SU-DHL-6 (cell line): ENCODE measurements around the gene AKNA.

Experiments
- H2AFZ ChIP-seq: fragments of 200-600 bp; sonication (generic); 2 replicates; pipeline ENCODE4 v1.6.1; 2014; ENCODE audit warnings: low read depth, mild to moderate bottlenecking, moderate library complexity, mixed read lengths, antibody characterized with exemption, low read length; ENCODE audit not compliant: severe bottlenecking
- H3F3A ChIP-seq: fragments of 200-600 bp; shearing (Covaris generic); 2 replicates; pipeline ENCODE4 v1.6.0; 2016; ENCODE audit warnings: antibody characterized with exemption, mild to moderate bottlenecking; ENCODE audit not compliant: insufficient read depth
- H3K27ac ChIP-seq: fragments of 200-600 bp; sonication (generic); 2 replicates; pipeline ENCODE4 v1.5.1; 2016; ENCODE audit warnings: low read depth, mild to moderate bottlenecking, low read length, moderate library complexity, mixed read lengths
- H3K27me3 ChIP-seq: fragments of 200-600 bp; sonication (generic), shearing (Covaris generic); 2 replicates; pipeline ENCODE4 v1.6.0; 2014; ENCODE audit warnings: mild to moderate bottlenecking, low read length
- H3K36me3 ChIP-seq: fragments of 200-600 bp; sonication (generic); 2 replicates; pipeline ENCODE4 v1.6.1; 2014; ENCODE audit warnings: mild to moderate bottlenecking, low read length, mixed read lengths
- H3K4me2 ChIP-seq: fragments of 300-600, 200-600 bp; shearing (Covaris generic), sonication (generic); 2 replicates; pipeline ENCODE4 v1.6.0; 2014; ENCODE audit warnings: low read length, low read depth, mild to moderate bottlenecking; ENCODE audit not compliant: poor library complexity, severe bottlenecking
- H3K4me3 ChIP-seq: fragments of 200-600 bp; sonication (generic); 2 replicates; pipeline ENCODE4 v1.5.1; 2014; ENCODE audit warnings: antibody characterized with exemption, low read length, mild to moderate bottlenecking, mixed read lengths; ENCODE audit not compliant: insufficient read depth, poor library complexity, severe bottlenecking
- H3K79me2 ChIP-seq: fragments of 200-600 bp; sonication (generic); 2 replicates; pipeline ENCODE4 v1.6.1; 2014; ENCODE audit warnings: mild to moderate bottlenecking, low read length, moderate library complexity; ENCODE audit not compliant: insufficient read depth
- H3K9ac ChIP-seq: fragments of 200-600 bp; sonication (generic); 2 replicates; pipeline ENCODE4 v1.7.0; 2014; ENCODE audit warnings: mild to moderate bottlenecking, low read length
- H3K9me2 ChIP-seq: fragments of 200-600 bp; sonication (generic); replicated peaks from 2 replicates; pipeline ENCODE4 v1.6.1; 2014; ENCODE audit warnings: low read length; ENCODE audit not compliant: insufficient read depth
- H3K9me3 ChIP-seq: fragments of 200-600 bp; sonication (generic); 2 replicates; pipeline ENCODE4 v1.6.1; 2014; ENCODE audit warnings: low read length, mixed read lengths; ENCODE audit not compliant: insufficient read depth
- H4K20me1 ChIP-seq: fragments of 200-600 bp; sonication (generic); 2 replicates; pipeline ENCODE4 v1.6.1; 2014; ENCODE audit warnings: low read depth, mild to moderate bottlenecking, antibody characterized with exemption, low read length, moderate library complexity, mixed read lengths
- EZH2phosphoT487 ChIP-seq: fragments of 200-600 bp; sonication (generic), shearing (Covaris generic); conservative IDR thresholded peaks from 2 replicates; pipeline ENCODE4 v1.6.1; 2018; ENCODE audit warnings: mild to moderate bottlenecking, antibody characterized with exemption, low read length, moderate library complexity, mixed read lengths
- TF ChIP-seq, protein P1 (sequence below): fragments of 200-600 bp; sonication (generic); IDR thresholded peaks from one replicate; pipeline ENCODE4 v1.5.1; 2017; ENCODE audit warnings: antibody characterized with exemption, mild to moderate bottlenecking, low read length, moderate library complexity; ENCODE audit not compliant: insufficient read depth, poor library complexity, severe bottlenecking

The AKNA gene

GRCh38 chr9:114429488-114429887 lies 41.7 kb upstream of the AKNA start:
- Histone ChIP-seq H3K79me2 (no peaks in the 10 kb centered on the region), H3K9me2 (no peaks in the 10 kb centered on the region), H4K20me1 (no peaks in the 10 kb centered on the region), H3K27me3 (no peaks in the 10 kb centered on the region), H3K36me3 (no peaks in the 10 kb centered on the region), H3K9me3 (no peaks in the 10 kb centered on the region), H3F3A (no peaks in the 10 kb centered on the region), H3K27ac (no peak overlapping the region), H2AFZ (no peak overlapping the region), H3K9ac (no peak overlapping the region), H3K4me3 (no peak overlapping the region), H3K4me2 (no peak overlapping the region)
- TF ChIP-seq EZH2phosphoT487 = no peak
- TF ChIP-seq, protein P1, sequence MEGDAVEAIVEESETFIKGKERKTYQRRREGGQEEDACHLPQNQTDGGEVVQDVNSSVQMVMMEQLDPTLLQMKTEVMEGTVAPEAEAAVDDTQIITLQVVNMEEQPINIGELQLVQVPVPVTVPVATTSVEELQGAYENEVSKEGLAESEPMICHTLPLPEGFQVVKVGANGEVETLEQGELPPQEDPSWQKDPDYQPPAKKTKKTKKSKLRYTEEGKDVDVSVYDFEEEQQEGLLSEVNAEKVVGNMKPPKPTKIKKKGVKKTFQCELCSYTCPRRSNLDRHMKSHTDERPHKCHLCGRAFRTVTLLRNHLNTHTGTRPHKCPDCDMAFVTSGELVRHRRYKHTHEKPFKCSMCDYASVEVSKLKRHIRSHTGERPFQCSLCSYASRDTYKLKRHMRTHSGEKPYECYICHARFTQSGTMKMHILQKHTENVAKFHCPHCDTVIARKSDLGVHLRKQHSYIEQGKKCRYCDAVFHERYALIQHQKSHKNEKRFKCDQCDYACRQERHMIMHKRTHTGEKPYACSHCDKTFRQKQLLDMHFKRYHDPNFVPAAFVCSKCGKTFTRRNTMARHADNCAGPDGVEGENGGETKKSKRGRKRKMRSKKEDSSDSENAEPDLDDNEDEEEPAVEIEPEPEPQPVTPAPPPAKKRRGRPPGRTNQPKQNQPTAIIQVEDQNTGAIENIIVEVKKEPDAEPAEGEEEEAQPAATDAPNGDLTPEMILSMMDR = no peak

GRCh38 chr9:114428466-114428865 lies 40.7 kb upstream of the AKNA start:
- Histone ChIP-seq H3K9ac (no peak overlapping the region), H3K9me3 (no peaks in the 10 kb centered on the region), H4K20me1 (no peaks in the 10 kb centered on the region), H3K79me2 (no peaks in the 10 kb centered on the region), H3K27ac (no peak overlapping the region), H3K27me3 (no peaks in the 10 kb centered on the region), H3K9me2 (no peaks in the 10 kb centered on the region), H3K4me2 (no peak overlapping the region), H2AFZ (no peak overlapping the region), H3K4me3 (no peak overlapping the region), H3K36me3 (no peaks in the 10 kb centered on the region), H3F3A (no peaks in the 10 kb centered on the region)
- TF ChIP-seq, protein P1 = no peak
- TF ChIP-seq EZH2phosphoT487 = no peak

- H3K27ac ChIP-seq = no peak overlapping the region
- no peak overlapping the region for H3K9ac ChIP-seq
- H3K9me3 ChIP-seq = no peaks in the 10 kb centered on the region
- H3F3A ChIP-seq = no peaks in the 10 kb centered on the region
- H2AFZ ChIP-seq = no peak overlapping the region
- no peak for TF ChIP-seq EZH2phosphoT487
- TF ChIP-seq, protein P1 = no peak
- no peaks in the 10 kb centered on the region for H3K79me2 ChIP-seq
- H3K27me3 ChIP-seq = no peaks in the 10 kb centered on the region
- no peak overlapping the region for H3K4me3 ChIP-seq
- H3K9me2 ChIP-seq = no peaks in the 10 kb centered on the region
- no peak overlapping the region for H3K4me2 ChIP-seq
- no peaks in the 10 kb centered on the region for H3K36me3 ChIP-seq
- H4K20me1 ChIP-seq = no peaks in the 10 kb centered on the region
Measured at GRCh38 chr9:114427644-114428043, 39.9 kb upstream of the AKNA start.
